ENCODE results near the gene KLK3.

DNA sequence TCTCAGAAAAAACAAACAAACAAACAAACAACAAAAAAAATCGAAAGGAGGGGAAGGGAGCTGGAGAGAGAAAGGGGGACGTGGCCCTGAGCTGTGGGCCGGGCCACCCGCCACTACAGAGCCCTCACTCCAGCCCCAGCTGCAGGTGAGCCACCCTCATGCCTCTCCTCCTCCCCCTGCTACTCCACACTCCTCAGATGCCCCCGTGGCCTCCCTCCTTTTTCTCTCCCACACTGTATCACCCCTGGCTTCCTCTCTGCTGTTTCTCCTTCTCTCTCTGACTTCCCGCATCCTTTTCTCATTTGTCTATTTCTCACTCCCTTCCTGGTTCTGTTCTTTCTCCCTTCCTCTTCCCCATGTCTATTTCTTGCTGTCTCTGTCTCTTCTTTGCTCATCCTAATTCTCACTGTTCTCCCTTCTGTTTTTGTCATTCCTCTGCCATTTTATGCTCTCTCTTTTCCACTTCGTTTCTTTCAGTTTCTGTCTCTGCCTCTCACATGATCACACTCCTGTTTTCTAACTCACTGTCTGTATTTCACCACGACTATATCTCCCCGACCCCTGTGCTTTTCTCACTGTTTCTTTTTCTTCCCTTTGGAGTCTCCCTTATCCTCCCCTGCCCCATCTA lies 21.2 kb downstream of the KLK3 start:
- no peak for TF ChIP-seq POLR2AphosphoS5 (IDR thresholded peaks at IDR 0.05)
- no peak for TF ChIP-seq EP300 (IDR thresholded peaks at IDR 0.05)
- TF ChIP-seq, protein P1, sequence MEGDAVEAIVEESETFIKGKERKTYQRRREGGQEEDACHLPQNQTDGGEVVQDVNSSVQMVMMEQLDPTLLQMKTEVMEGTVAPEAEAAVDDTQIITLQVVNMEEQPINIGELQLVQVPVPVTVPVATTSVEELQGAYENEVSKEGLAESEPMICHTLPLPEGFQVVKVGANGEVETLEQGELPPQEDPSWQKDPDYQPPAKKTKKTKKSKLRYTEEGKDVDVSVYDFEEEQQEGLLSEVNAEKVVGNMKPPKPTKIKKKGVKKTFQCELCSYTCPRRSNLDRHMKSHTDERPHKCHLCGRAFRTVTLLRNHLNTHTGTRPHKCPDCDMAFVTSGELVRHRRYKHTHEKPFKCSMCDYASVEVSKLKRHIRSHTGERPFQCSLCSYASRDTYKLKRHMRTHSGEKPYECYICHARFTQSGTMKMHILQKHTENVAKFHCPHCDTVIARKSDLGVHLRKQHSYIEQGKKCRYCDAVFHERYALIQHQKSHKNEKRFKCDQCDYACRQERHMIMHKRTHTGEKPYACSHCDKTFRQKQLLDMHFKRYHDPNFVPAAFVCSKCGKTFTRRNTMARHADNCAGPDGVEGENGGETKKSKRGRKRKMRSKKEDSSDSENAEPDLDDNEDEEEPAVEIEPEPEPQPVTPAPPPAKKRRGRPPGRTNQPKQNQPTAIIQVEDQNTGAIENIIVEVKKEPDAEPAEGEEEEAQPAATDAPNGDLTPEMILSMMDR (IDR thresholded peaks at IDR 0.05): no peak

Measured in sigmoid colon (tissue), 4 donors.